Kidney tubule cell (primary cell): Measurements from ENCODE around the gene WASF2.
A peak's percentile ranks its signal among the peaks of the same experiment; 100 is the strongest.
"Not testable (repeated sequence)": the region's sequence is repeated elsewhere in the genome, so short reads cannot be mapped to it uniquely, and the experiment has no call there.

Experiments
- DNase-seq: peaks from one replicate; pipeline ENCODE4 v3.0.0-alpha.2; 2018; ENCODE audit warnings: low spot score

WASF2 gene

GRCh38 chr1:27496604-27497155, 6.7 kb upstream of the WASF2 start:
- DNase-seq, result peak; percentile 23

- DNase-seq, result no peak
These were observed 2.8 kb upstream of the WASF2 start for GRCh38 chr1:27492796-27493195.

- no peak for DNase-seq
These were observed 2.1 kb upstream of the WASF2 start for GRCh38 chr1:27491748-27492700.

DNA sequence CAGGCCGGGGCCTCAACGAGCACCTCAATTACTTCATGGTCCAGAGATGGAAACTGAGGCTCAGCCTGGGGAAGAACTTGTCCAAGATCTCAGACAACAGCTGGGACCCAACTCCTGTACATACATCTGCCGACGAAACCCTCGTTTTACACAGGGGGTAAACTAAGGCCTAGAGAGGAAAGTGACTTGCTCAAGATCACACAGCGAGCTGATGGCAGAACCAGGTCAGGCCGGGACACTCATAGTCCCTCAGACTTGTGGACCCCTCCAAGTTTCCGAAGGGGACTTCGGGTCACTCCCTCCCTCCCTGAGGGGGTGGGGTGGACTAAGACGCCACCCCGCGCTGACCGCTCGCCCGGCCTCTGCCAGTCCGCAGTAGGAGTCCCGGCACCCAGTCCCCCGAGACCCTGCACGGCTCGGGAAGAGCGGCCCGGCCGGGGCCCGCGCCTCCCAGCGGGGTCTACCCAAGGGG, 430 bp downstream of the WASF2 start:
- peak; percentile 39 for DNase-seq

DNA sequence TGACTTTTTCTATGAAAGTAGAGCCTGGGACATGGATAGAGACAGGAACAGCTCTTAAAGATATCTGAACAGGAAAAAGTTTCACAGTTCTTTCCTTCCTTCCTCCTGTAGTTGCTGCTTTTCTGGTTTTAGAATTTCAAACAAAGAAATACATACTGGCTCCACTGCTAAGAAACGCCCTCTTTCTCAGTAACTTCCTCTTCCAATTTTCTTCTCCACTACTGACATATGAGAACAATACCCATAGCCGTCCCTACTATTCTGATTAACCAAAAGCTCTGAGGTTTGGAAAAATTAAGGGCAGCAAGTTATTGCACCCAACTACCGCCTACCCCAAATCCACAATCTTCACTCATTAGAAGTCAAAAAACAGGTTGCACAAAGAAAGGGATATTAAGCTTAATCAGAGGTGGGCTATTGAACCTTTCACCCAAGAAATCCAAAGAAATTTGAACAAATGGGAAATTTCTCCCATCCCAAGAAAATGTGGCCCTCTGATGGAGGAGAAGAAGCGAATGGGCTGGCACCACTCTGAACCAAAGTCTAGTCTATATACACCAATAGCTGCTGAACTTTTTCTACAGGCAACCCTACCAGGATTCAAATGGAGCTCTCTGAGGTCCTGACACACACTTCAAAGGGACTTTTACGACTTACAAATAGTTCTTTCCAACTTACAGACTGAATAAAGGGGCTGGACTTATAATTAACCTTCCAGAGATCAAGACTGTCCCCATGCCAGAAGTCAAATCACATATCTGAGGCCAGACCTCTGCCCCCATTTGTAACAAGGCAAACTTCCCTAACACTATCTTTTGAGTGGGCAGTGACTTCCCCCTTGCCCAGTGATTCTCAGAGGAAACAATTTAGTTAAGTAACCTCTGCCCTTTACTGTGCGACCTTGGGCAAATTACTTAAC, 1.7 kb downstream of the WASF2 start:
- DNase-seq, result peak; percentile 40

- DNase-seq, result no peak
These were observed 4.6 kb downstream of the WASF2 start for GRCh38 chr1:27485363-27485762.

DNA sequence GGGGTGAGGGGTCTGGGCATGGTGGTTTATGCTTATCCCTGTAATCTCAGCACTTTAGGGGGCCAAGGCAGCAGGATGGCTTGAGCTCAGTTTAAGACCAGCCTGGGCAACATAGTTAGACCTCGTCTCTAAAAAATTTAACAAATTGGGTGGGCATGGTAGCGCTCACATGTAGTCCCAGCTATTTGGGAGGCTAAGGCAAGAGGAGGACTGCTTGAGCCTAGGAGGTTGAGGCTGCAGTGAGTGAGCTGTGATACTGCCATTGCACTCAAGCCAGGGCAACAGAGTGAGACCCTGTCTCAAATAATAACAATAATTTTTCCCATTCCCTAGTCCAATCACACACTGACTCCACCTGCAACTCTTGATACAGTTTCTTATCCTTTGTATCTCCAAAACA, 6.3 kb downstream of the WASF2 start:
- DNase-seq, result no peak

- no peak for DNase-seq
These were observed 7.9 kb downstream of the WASF2 start for GRCh38 chr1:27481994-27482620.

- DNase-seq, result no peak
These were observed 11.9 kb downstream of the WASF2 start for GRCh38 chr1:27478098-27478497.

DNA sequence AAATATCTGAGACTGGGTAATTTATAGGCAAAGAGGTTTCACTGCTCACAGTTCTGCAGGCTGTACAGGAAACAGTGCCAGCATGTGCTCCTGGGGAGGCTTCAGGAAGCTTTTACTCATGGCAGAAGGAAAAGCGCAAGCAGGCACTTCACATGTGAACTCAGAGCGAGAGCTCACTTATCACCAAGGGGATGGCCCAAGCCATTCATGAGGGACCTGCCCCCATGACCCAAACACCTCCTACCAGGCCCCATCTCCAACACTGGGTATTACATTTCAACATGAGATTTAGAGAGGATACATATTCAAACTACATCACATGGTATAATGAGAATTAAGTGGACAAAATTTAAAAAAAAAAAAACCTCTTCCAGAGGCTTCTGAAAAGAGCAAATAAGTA, 13.7 kb downstream of the WASF2 start:
- DNase-seq, result no peak

- DNase-seq, result no peak
These were observed 14.2 kb downstream of the WASF2 start for GRCh38 chr1:27475720-27476119.

DNA sequence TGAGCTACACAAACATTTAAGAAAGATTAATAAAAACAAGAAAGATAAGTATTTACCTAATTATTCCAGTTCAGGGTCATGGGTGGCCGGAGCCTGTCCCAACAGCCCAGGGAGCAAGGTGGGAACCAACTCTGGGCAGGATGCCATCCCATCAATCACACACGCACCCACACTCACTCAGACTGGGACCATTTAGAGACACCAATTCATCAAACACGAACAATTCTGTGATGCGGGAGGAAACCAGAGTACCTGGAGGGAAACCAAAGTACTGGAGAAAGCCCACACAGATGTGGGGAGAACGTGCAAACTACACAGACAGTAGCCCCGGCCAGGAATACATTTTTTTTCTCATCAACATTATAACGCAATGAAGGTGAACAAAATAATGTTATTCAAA, 16.2 kb downstream of the WASF2 start:
- DNase-seq, result no peak

GRCh38 chr1:27472098-27472497, 17.9 kb downstream of the WASF2 start:
- DNase-seq, result not testable (repeated sequence)

DNA sequence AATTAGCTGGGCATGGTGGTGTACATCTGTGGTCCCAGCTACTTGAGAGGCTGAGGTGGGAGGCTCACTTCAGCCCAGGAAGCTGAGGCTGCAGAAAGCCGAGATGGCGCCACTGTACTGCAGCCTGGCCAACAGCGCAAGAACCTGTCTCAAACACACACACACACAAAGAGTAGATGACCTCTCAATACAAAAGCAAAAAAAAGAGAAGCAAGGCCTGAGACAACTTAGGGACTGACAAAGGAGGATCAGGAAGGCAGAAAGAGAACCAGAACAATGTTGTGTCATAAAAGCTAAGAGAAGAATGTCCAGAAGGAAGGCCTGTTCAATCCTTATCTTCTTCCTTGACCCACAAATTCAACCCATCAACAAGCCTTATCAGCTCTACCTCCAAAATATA, 18.5 kb downstream of the WASF2 start:
- DNase-seq, result no peak

DNA sequence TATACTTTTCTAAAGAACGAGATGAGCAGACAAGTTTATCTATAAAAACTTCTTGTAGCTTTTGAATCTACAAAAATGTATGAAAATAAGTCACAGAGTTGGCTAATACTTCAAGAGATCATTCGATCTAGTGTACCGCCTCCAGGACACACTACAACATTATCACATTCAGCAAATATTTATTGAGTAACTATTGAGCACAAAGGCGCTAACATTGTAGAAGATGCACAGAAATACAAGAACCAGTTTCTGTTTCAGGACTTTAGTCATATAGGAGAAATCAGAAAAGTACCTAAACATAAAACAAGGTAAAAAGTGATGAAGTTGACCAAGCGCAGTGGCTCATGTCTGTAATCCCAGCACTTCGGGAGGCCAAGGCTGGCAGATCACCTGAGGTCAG, 20.6 kb downstream of the WASF2 start:
- no peak for DNase-seq

DNA sequence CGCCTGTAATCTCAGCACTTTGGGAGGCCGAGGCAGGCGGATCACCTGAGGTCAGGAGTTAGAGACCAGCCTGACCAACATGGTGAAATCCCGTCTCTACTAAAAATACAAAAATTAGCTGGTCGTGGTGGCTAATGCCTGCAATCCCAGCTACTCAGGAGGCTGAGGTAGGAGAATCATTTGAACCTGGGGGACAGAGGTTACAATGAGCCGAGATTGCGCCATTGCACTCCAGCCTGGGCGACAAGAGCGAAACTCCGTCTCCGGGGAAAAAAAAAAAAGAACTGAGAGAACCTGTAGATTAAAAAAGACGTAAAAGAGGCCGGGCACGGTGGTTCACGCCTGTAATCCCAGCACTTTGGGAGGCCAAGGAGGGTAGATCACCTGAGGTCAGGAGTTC, 21.6 kb downstream of the WASF2 start:
- not testable (repeated sequence) for DNase-seq

DNA sequence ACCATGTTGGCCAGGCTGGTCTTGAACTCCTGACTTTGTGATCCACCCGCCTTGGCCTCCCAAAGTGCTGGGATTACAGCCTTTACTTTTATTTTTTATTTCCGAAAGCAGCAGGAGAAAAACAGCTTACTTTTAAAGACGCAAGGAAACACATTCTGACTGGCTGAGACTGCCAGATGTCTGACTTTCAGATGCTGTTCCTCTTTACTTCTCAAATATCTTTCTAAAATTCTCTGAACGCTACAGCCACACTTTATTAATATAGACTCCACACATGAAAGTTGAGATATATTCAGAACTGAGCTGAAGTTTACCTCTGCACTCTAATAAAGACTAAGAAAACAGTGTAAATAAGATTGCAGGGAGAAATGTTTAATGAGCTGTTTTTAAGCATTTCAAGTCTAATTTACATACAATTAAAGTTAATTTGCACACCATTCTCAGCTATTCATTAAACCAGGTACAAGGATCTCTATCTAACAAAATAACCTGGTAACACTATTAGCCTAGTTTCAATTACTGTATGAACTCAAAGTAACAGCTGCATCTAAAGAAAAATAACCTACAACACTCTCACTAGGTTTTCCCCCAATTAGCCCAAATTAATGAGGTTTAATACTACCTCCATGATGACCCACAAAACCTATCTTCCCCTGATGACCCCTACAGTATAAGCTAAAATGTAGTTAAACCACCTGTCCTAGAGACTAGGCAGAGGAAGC, 24.9 kb downstream of the WASF2 start:
- no peak for DNase-seq

GRCh38 chr1:27463916-27464315, 26.1 kb downstream of the WASF2 start:
- DNase-seq, result peak; percentile 22

- DNase-seq, result not testable (repeated sequence)
These were observed 31.4 kb downstream of the WASF2 start for GRCh38 chr1:27458521-27458920.

DNA sequence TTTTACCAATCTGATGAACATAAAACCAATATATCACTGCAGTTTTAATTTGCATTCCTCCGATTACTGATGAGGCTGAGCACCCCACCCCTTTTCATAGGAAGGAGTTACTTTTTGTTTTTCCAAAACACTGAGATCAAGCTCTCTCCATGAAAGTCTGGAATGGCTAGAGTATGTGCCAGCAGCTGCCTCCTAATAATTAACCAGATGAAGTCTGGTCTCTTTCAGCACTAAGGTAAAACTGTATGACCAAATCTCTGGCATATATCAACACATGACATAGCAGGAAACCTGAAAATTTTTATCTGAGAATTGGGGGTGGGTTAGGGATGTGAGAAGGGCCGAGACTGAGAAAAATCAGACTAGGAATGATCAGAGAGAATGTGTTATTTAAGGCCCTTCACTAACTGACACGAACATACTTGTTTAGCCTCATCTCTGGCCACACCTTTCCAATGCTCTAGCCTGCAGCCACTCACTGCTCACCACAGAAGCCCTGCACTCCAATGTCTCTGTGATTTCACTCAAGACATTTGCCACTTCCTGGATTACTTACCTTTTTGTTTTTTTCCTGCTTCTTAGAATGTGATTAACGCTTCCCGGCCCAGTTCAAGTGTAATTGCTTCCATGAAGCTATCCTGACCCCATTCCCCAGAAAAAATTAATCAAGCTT, 34.7 kb downstream of the WASF2 start:
- DNase-seq, result peak; percentile 78

DNA sequence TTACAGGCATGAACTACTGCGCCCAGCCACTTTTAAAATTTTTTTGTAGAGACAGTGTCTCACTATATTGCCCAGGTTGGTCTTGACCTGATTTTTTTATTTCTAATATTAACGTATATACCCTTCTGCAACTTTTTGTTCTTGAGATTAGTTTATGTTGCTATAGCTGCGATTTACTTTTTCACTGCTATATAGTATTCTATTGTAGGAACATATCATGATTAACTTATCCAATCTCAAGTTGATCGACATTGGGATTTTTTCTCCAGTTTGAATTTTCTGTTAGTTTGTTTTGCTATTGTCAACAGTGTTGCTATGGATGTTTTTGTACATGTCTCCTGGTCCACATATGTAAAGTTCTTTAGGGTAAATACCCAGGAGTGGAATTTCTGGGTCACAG, 35.4 kb downstream of the WASF2 start:
- no peak for DNase-seq
